NCI-H446 treated with DMSO at 0.1 percent for 48 hours (cell line): ENCODE data around the gene PLD4.

ENCODE experiments used
- DNase-seq: peaks from one replicate; lab custom pipeline; 2025; lab: John Stamatoyannopoulos, UW

PLD4 gene

GRCh38 chr14:104975481-104976197 lies 51.0 kb downstream of the PLD4 start:
- no peak for DNase-seq

- DNase-seq: no peak
Observed at GRCh38 chr14:104976198-104977007, 51.7 kb downstream of the PLD4 start.

GRCh38 chr14:104977008-104977680 lies 52.5 kb downstream of the PLD4 start:
- no peak for DNase-seq

GRCh38 chr14:104977681-104978653 lies 53.3 kb downstream of the PLD4 start, which contains the start of gene AHNAK2:
TSS of gene AHNAK2 (minus strand) at chr14:104978374. CDS start at chr14:104978237, 137 bp downstream.
- peak; percentile 11 for DNase-seq

- DNase-seq: no peak
Observed at GRCh38 chr14:104978746-104979691, 54.3 kb downstream of the PLD4 start.

- no peak for DNase-seq
Observed at GRCh38 chr14:104979758-104980610, 55.3 kb downstream of the PLD4 start.

GRCh38 chr14:104980611-104981531 lies 56.2 kb downstream of the PLD4 start:
- DNase-seq: no peak

GRCh38 chr14:104981699-104982541 lies 57.2 kb downstream of the PLD4 start:
- no peak for DNase-seq

- no peak for DNase-seq
Observed at GRCh38 chr14:104982548-104983230, 58.0 kb downstream of the PLD4 start.
